Mucosa of descending colon (tissue), 3 donors: ENCODE measurements around the gene CRABP2. TPM values are rescaled to one million over a fixed set of nuclear protein-coding genes. Genes with fewer than 3 reads are reported as not detected.

ENCODE experiments used
- ATAC-seq: fragments of 200-7000 bp; cut with Tn5 transposase; one replicate; pipeline ENCODE4 v1.9.1; 2020; ENCODE audit warnings: mild to moderate bottlenecking, moderate library complexity
- DNase-seq, 3 donors: peaks; one replicate each; pipeline ENCODE4 v3.0.0-alpha.2; 2020
- H3K36me3 ChIP-seq: fragments of 200-600 bp; one replicate; pipeline ENCODE4 v1.8.0; 2021; ENCODE audit warnings: low read depth, mild to moderate bottlenecking
- H3K4me1 ChIP-seq: fragments of 200-600 bp; one replicate; pipeline ENCODE4 v1.8.0; 2021; ENCODE audit warnings: low read depth, mild to moderate bottlenecking
- H3K4me3 ChIP-seq: fragments of 200-600 bp; one replicate; pipeline ENCODE4 v1.8.0; 2021; ENCODE audit warnings: mild to moderate bottlenecking
- H3K9me3 ChIP-seq: fragments of 200-600 bp; one replicate; pipeline ENCODE4 v1.8.0; 2021; ENCODE audit warnings: mild to moderate bottlenecking
- intact Hi-C, 2 donors: fragments of 100-400 bp; cut with DNase I in 1 of 2; cut with micrococcal nuclease in 1 of 2; formaldehyde crosslinking; loops; one replicate each; pipeline versions ENCODE4 v1.11.0 to v1.11.1; 2022; cut with DNase I, micrococcal nuclease
- total RNA-seq, 3 donors: library from RNA; stranded (reverse); fragmentation: NEBNext Ultra II Directional in 2 of 3; extraction: Animal tissue kit (Norgen Biotek cat#: 25700) in 2 of 3; gene quantifications; one replicate each; pipeline versions ENCODE4 v1.2.1 to v1.2.4, GENCODE V29; 2021 to 2023
- TF ChIP-seq, protein P1 (sequence below): fragments of 200-600 bp; IDR thresholded peaks from one replicate; pipeline ENCODE4 v1.8.0; 2022; ENCODE audit warnings: antibody characterized with exemption, mild to moderate bottlenecking
- donor health status: DM: no; HTN: no; CAD: no; lungs with moderate emphysema.
- donor health status: DM: no; HTN: no; CAD: no.
- donor health status: DM: no; HTN: yes; CAD: no.

The CRABP2 gene
- total RNA-seq, 3 donors from 2014 or later: 0.38 to 2.2 (median 1.2) TPM

DNA sequence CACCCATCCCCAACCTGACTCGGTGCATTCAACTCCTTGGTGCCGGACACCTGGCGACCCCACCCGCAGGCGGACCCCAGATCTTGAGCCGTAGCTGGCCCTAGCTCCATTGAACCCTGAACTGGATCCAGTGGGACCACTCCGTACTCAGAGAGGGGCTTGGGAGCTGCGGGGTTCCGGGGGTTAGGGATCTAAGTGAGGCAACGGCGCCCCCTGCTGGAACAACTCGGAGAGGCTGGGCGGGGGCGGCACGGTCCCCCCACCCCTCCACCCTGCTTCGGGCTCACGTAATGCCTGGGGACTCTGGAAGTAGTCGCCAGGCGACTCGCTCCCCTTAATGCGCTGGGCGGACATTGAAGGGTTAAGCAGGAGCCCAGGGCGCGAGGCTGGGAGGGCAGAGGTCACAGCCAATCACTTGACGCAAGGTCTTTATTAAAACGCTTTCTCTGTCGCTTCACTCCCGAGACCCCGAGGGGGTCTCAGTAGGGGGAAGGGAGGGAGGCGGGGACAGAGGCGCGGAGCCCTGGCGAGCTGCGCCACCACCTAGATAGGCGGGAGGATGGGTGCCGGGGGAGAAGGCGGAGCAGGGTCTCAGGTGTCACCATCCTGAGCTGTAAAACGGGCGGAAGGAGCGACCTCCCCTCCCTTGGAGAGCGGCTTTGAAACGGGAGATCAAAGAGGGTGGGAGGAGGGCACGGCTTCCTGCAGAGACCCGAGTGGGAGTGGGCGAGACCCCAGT lies 704 bp upstream of the CRABP2 start:
- no peaks in the 10 kb centered on the region for H3K36me3 ChIP-seq
- DNase-seq (peak in 2 of 3 donors; percentile 64 to 69), ATAC-seq (peak; percentile 50)
- TF ChIP-seq, protein P1, sequence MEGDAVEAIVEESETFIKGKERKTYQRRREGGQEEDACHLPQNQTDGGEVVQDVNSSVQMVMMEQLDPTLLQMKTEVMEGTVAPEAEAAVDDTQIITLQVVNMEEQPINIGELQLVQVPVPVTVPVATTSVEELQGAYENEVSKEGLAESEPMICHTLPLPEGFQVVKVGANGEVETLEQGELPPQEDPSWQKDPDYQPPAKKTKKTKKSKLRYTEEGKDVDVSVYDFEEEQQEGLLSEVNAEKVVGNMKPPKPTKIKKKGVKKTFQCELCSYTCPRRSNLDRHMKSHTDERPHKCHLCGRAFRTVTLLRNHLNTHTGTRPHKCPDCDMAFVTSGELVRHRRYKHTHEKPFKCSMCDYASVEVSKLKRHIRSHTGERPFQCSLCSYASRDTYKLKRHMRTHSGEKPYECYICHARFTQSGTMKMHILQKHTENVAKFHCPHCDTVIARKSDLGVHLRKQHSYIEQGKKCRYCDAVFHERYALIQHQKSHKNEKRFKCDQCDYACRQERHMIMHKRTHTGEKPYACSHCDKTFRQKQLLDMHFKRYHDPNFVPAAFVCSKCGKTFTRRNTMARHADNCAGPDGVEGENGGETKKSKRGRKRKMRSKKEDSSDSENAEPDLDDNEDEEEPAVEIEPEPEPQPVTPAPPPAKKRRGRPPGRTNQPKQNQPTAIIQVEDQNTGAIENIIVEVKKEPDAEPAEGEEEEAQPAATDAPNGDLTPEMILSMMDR: peak; percentile 54
- no peak overlapping the region for H3K4me3 ChIP-seq
- H3K9me3 ChIP-seq: no peaks in the 10 kb centered on the region
- intact Hi-C loops: no loop called here
- peaks cover 26% of the 10 kb centered on the region for H3K4me1 ChIP-seq

DNA sequence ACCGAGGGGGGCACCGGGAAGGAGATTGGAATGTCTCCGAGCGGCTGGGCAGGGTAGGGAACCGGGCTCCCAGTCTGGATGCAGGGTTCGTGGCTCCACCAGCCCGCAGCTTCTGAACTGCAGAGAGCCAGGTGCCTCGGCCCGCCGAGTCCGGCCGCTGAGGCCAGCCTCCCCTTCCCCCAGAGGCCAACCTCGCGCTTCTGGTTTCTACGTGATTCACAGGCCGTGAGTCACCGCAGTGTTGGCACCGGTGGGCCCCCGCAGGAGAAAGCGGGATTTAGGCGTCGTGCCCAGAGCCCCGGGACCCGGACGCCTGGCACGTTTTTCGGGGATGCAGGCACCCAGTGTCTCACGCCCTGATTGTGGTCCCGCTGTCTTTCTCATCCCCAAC lies 458 bp downstream of the CRABP2 start:
- Histone ChIP-seq H3K4me3 (no peak overlapping the region), H3K9me3 (no peaks in the 10 kb centered on the region), H3K36me3 (no peaks in the 10 kb centered on the region), H3K4me1 (peaks cover 26% of the 10 kb centered on the region)
- ATAC-seq (peak; percentile 23), DNase-seq (peak in 1 of 3 donors; percentile 42)
- TF ChIP-seq, protein P1: no peak
- intact Hi-C loops: no loop called here

DNA sequence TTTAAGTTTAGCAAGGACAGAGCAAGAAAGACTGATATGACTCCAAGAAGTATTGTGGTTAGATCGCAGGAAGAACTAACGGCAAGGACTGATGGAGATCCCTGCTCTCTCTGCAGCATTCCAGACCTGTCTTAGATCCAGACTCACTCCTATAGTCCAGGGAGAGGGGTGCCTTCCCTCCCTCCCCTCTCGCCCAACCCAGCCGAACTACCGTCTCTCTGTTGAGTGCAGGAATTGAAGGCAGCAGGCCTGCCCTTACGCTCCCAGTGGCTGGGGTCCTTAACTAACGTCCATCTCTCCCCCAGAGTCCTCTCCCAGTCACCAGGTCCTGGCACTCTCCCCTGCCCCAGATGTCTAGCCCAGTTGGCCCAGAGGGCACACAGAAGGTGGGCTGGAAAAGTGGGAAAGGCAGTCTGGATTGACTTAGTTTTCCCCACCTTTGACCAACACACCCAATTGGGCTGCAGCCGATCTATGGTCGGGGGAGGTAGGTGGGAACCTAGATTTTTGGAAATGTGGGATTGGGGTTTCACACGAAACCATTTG lies 1.1 kb downstream of the CRABP2 start:
- peaks cover 24% of the 10 kb centered on the region for H3K4me1 ChIP-seq
- no peak overlapping the region for H3K4me3 ChIP-seq
- no peak for ATAC-seq
- TF ChIP-seq, protein P1: no peak
- no peak for DNase-seq
- intact Hi-C loops: no loop called here
- no peaks in the 10 kb centered on the region for H3K36me3 ChIP-seq
- H3K9me3 ChIP-seq: no peaks in the 10 kb centered on the region

DNA sequence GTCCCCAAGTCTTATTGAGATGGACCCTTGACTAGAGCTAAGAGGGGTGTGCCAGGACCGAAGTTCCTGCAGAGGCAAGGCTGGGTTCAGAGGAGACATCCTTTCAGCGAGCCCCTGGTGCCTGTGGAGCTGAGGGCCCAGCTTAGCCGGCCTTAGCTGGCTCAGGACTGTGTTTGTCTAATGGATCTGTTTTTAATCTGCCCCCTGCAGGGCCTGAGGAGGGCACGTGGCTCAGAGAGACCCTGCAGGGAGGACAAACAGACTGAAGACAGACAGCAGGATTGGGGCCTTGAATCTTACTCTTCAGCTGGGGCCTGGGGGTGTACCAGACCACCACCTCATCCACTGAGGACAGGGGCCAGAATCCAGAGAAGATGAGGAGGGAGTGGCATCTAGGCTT lies 1.6 kb downstream of the CRABP2 start:
- TF ChIP-seq, protein P1: no peak
- no peak for DNase-seq
- no peak overlapping the region for H3K4me3 ChIP-seq
- peaks cover 24% of the 10 kb centered on the region for H3K4me1 ChIP-seq
- no peaks in the 10 kb centered on the region for H3K9me3 ChIP-seq
- ATAC-seq: no peak
- no peaks in the 10 kb centered on the region for H3K36me3 ChIP-seq
- intact Hi-C loops: no loop called here

DNA sequence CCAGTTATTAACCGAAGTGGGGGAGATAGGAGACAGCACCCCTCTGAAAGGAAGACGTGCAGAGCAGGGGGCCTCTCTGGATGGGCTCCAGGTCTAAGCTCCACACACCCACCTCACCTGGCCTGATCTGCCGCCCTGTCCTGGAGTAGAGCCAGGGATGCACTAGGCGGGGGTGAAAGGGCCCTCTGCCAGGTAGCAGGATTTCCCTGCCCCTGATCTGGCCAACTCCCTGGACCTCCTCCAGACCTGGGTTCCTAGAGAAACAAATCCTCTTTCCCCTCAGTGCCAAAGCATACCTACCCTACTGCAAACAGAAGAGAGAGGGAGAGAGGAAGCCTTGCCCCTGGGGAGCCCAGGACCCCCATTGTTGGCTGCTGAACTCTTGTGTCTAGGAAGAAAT lies 2.0 kb downstream of the CRABP2 start:
- H3K4me1 ChIP-seq: peaks cover 24% of the 10 kb centered on the region
- no peaks in the 10 kb centered on the region for H3K9me3 ChIP-seq
- no peaks in the 10 kb centered on the region for H3K36me3 ChIP-seq
- TF ChIP-seq, protein P1: no peak
- ATAC-seq (no peak), DNase-seq (no peak)
- intact Hi-C loops: no loop called here
- no peak overlapping the region for H3K4me3 ChIP-seq
